Liver (tissue), 3 donors: ENCODE data around the gene DSCAML1.

Experiments
- CTCF ChIP-seq: fragments of 150-350 bp; IDR thresholded peaks from 2 replicates; pipeline ENCODE4 v1.5.1; 2017; ENCODE audit warnings: improper control_type of control experiment, low read depth, low read length; ENCODE audit not compliant: missing input control
- EGR1 ChIP-seq, 2 donors: IDR thresholded peaks; 2 replicates each; pipeline ENCODE4 v1.6.1; 2016 to 2018; ENCODE audit warnings: antibody characterized with exemption in 2 of 2, low read depth in 2 of 2
- FOXA1 ChIP-seq: IDR thresholded peaks from 2 replicates; pipeline ENCODE4 v1.6.1; 2016; ENCODE audit warnings: antibody characterized with exemption
- HNF4G ChIP-seq: IDR thresholded peaks from 2 replicates; pipeline ENCODE4 v1.6.1; 2016; ENCODE audit warnings: antibody characterized with exemption
- MAX ChIP-seq: IDR thresholded peaks from 2 replicates; pipeline ENCODE4 v1.6.1; 2016; ENCODE audit warnings: antibody characterized with exemption
- RAD21 ChIP-seq, 2 donors: IDR thresholded peaks; 2 replicates each; pipeline ENCODE4 v1.6.1; 2016; ENCODE audit warnings: antibody characterized with exemption in 2 of 2, mild to moderate bottlenecking in 2 of 2
- REST ChIP-seq: IDR thresholded peaks from 2 replicates; pipeline ENCODE4 v1.6.1; 2016; ENCODE audit warnings: antibody characterized with exemption, mild to moderate bottlenecking
- SP1 ChIP-seq: IDR thresholded peaks from 2 replicates; pipeline ENCODE4 v1.6.1; 2018; ENCODE audit warnings: antibody characterized with exemption, mild to moderate bottlenecking
- TAF1 ChIP-seq: conservative IDR thresholded peaks from 2 replicates; pipeline ENCODE4 v1.6.1; 2016; ENCODE audit warnings: antibody characterized with exemption, mild to moderate bottlenecking
- TF ChIP-seq, protein P1 (sequence below): IDR thresholded peaks from 2 replicates; pipeline ENCODE4 v1.6.1; 2016; ENCODE audit warnings: antibody characterized with exemption
- donor health status: healthy.
- donor health status: healthy.

DNA sequence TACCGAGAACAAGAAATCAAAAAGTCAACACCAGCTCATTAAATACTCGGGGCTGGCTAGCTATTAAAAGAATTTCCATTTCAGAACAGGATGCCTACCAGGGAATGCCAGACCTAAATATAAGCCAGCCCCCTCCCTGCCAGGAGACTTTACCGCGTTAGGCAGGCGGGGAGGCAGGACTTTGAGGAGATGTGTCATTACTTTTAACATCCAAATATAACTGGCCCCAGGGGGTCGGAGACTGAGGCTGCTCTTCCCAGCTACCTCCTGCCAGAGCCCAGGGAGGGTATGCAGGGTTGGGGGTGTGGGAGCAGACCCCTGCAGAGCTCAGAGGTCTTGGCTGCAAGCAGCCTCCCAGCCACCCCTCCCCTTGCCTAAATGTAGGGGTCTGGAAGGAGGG lies 183.5 kb downstream of the DSCAML1 start:
- TF ChIP-seq CTCF (no peak), EGR1 (IDR thresholded peaks at IDR 0.05; ENCODE audit: low read depth in 2 of 2) (no peak), SP1 (no peak), REST (no peak), RAD21 (IDR thresholded peaks at IDR 0.05) (no peak), HNF4G (no peak), FOXA1 (no peak), TAF1 (no peak), MAX (no peak)
- TF ChIP-seq, protein P1, sequence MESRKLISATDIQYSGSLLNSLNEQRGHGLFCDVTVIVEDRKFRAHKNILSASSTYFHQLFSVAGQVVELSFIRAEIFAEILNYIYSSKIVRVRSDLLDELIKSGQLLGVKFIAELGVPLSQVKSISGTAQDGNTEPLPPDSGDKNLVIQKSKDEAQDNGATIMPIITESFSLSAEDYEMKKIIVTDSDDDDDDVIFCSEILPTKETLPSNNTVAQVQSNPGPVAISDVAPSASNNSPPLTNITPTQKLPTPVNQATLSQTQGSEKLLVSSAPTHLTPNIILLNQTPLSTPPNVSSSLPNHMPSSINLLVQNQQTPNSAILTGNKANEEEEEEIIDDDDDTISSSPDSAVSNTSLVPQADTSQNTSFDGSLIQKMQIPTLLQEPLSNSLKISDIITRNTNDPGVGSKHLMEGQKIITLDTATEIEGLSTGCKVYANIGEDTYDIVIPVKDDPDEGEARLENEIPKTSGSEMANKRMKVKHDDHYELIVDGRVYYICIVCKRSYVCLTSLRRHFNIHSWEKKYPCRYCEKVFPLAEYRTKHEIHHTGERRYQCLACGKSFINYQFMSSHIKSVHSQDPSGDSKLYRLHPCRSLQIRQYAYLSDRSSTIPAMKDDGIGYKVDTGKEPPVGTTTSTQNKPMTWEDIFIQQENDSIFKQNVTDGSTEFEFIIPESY = no peak
